HEK293 (cell line): Measurements from ENCODE around the gene GUCY2F.

Source experiments
- ZNF302 ChIP-seq: fragments of 450-650 bp; formaldehyde crosslinking; IDR thresholded peaks from 2 replicates; pipeline ENCODE4 v1.5.1; 2016; ENCODE audit warnings: missing biosample characterization, missing genetic modification characterization, low read depth
- ZNF449 ChIP-seq: fragments of 450-650 bp; formaldehyde crosslinking; IDR thresholded peaks from 2 replicates; pipeline ENCODE4 v1.5.1; 2017; ENCODE audit warnings: missing biosample characterization, mild to moderate bottlenecking, missing genetic modification characterization, moderate library complexity
- ZNF707 ChIP-seq: fragments of 450-650 bp; formaldehyde crosslinking; IDR thresholded peaks from 2 replicates; pipeline ENCODE4 v1.5.1; 2016; ENCODE audit warnings: missing biosample characterization, missing genetic modification characterization
- ZNF792 ChIP-seq: fragments of 450-650 bp; formaldehyde crosslinking; IDR thresholded peaks from 2 replicates; pipeline ENCODE4 v1.5.1; 2016; ENCODE audit warnings: missing biosample characterization, missing genetic modification characterization

- TF ChIP-seq ZNF792 (tag by site-specific recombination) = no peak
- no peak for TF ChIP-seq ZNF302 (tag by site-specific recombination)
- TF ChIP-seq ZNF449 (tag by site-specific recombination) = no peak
- no peak for TF ChIP-seq ZNF707 (tag by site-specific recombination)
These were observed 119.8 kb downstream of the GUCY2F start for GRCh38 chrX:109362101-109362500.
